DND-41 (cell line): ENCODE measurements around the gene PPT2.

Source experiments
- ATAC-seq: fragments of 200-7000 bp; cut with Tn5 transposase; 3 replicates; pipeline ENCODE4 v1.9.1; 2021; ENCODE audit warnings: low read depth; ENCODE audit not compliant: insufficient read depth
- DNase-seq: peaks from one replicate; pipeline ENCODE4 v3.0.0-alpha.2; 2020
- H2AFZ ChIP-seq: 2 replicates; pipeline ENCODE4 v1.6.0; 2012; ENCODE audit warnings: low read depth, low read length
- H3K27ac ChIP-seq: 2 replicates; pipeline ENCODE4 v1.5.1; 2012; ENCODE audit warnings: low read length, inconsistent platforms
- H3K27me3 ChIP-seq: fragments of 200-600 bp; sonication (generic); 2 replicates; pipeline ENCODE4 v1.6.0; 2012; ENCODE audit warnings: low read length, mild to moderate bottlenecking, inconsistent platforms; ENCODE audit not compliant: insufficient read depth, poor library complexity
- H3K36me3 ChIP-seq: 2 replicates; pipeline ENCODE4 v1.5.1; 2012; ENCODE audit warnings: low read length, inconsistent platforms; ENCODE audit not compliant: insufficient read depth
- H3K4me1 ChIP-seq: 2 replicates; pipeline ENCODE4 v1.5.1; 2012; ENCODE audit warnings: mild to moderate bottlenecking, low read length; ENCODE audit not compliant: insufficient read depth
- H3K4me2 ChIP-seq: 2 replicates; pipeline ENCODE4 v1.6.0; 2012; ENCODE audit warnings: mild to moderate bottlenecking, moderate library complexity, low read length, inconsistent platforms; ENCODE audit not compliant: insufficient read depth
- H3K4me3 ChIP-seq, 2 experiments: fragments of 200-600 bp in 1 of 2; shearing (Covaris generic) in 1 of 2; 2 replicates each; pipeline ENCODE4 v1.5.1; 2012 to 2016; ENCODE audit warnings: inconsistent platforms in 2 of 2, low read length in 2 of 2, mild to moderate bottlenecking in 2 of 2, low read depth in 1 of 2, moderate library complexity in 1 of 2
- H3K79me2 ChIP-seq: 2 replicates; pipeline ENCODE4 v1.6.0; 2012; ENCODE audit warnings: low read length, inconsistent platforms; ENCODE audit not compliant: insufficient read depth
- H3K9ac ChIP-seq: 2 replicates; pipeline ENCODE4 v1.6.0; 2012; ENCODE audit warnings: low read depth, mild to moderate bottlenecking, inconsistent platforms, low read length, moderate library complexity
- H3K9me3 ChIP-seq: 2 replicates; pipeline ENCODE4 v1.5.1; 2012; ENCODE audit warnings: low read length, moderate library complexity, mild to moderate bottlenecking, inconsistent platforms; ENCODE audit not compliant: insufficient read depth, severe bottlenecking
- H4K20me1 ChIP-seq: 2 replicates; pipeline ENCODE4 v1.6.0; 2012; ENCODE audit warnings: low read length; ENCODE audit not compliant: insufficient read depth
- CTCF ChIP-seq: IDR thresholded peaks from 2 replicates; pipeline ENCODE4 v1.5.1; 2012; ENCODE audit warnings: borderline replicate concordance, low read length, moderate library complexity, mild to moderate bottlenecking; ENCODE audit not compliant: poor library complexity, severe bottlenecking; ENCODE audit errors: extremely low read depth
- EZH2 ChIP-seq: IDR thresholded peaks from 3 replicates; pipeline ENCODE4 v1.6.1; 2012; ENCODE audit warnings: borderline replicate concordance, low read depth, mild to moderate bottlenecking, moderate library complexity, low read length, inconsistent platforms; ENCODE audit not compliant: severe bottlenecking

The PPT2 gene

GRCh38 chr6:32167154-32167760 is 13.3 kb downstream of the PPT2 start:
- no peaks in the 10 kb centered on the region for H3K4me1 ChIP-seq

GRCh38 chr6:32167761-32168262 is 13.9 kb downstream of the PPT2 start:
- TF ChIP-seq EZH2 (no peak), CTCF (no peak)
- no peak for DNase-seq
- Histone ChIP-seq H3K27me3 (no peaks in the 10 kb centered on the region), H3K36me3 (peaks cover 58% of the 10 kb centered on the region), H3K4me3 (no peak overlapping the region), H3K79me2 (no peaks in the 10 kb centered on the region), H3K4me2 (no peak overlapping the region), H3K4me1 (no peaks in the 10 kb centered on the region), H3K27ac (no peak overlapping the region), H4K20me1 (no peaks in the 10 kb centered on the region), H3K9me3 (no peaks in the 10 kb centered on the region), H2AFZ (no peak overlapping the region), H3K9ac (no peak overlapping the region)
- ATAC-seq, result no peak

More at GRCh38 chr6:32167154-32167760, 13.3 kb downstream of the PPT2 start:
- no peak for DNase-seq
- no peak for TF ChIP-seq EZH2
- no peak for TF ChIP-seq CTCF
- no peak for ATAC-seq
- no peak overlapping the region for H2AFZ ChIP-seq
- no peak overlapping the region for H3K4me2 ChIP-seq
- no peak overlapping the region for H3K4me3 ChIP-seq
- no peak overlapping the region for H3K9ac ChIP-seq
- no peaks in the 10 kb centered on the region for H3K27me3 ChIP-seq
- H3K9me3 ChIP-seq, result no peaks in the 10 kb centered on the region
- no peaks in the 10 kb centered on the region for H4K20me1 ChIP-seq
- H3K27ac ChIP-seq, result no peak overlapping the region
- peaks cover 61% of the 10 kb centered on the region for H3K36me3 ChIP-seq
- H3K79me2 ChIP-seq, result no peaks in the 10 kb centered on the region

GRCh38 chr6:32168350-32168749 is 14.4 kb downstream of the PPT2 start:
- H3K4me3 ChIP-seq, result no peak overlapping the region
- ATAC-seq, result no peak
- H3K36me3 ChIP-seq, result peaks cover 57% of the 10 kb centered on the region
- H3K9ac ChIP-seq, result no peak overlapping the region
- no peak for DNase-seq
- H3K9me3 ChIP-seq, result no peaks in the 10 kb centered on the region
- no peaks in the 10 kb centered on the region for H3K79me2 ChIP-seq
- no peaks in the 10 kb centered on the region for H3K27me3 ChIP-seq
- no peak overlapping the region for H3K27ac ChIP-seq
- no peaks in the 10 kb centered on the region for H3K4me1 ChIP-seq
- no peak overlapping the region for H2AFZ ChIP-seq
- TF ChIP-seq CTCF (no peak), EZH2 (no peak)
- H4K20me1 ChIP-seq, result no peaks in the 10 kb centered on the region
- no peak overlapping the region for H3K4me2 ChIP-seq
